ENCODE results near the gene RETREG1. TPM values are rescaled to one million over a fixed set of nuclear protein-coding genes. Genes with fewer than 3 reads are reported as not detected.

RETREG1 gene
- total and polyA plus RNA-seq, 2 of the 13 experiments (the other 11 are each of a cell fraction or from before 2014, with no cell fraction given): 0.07 TPM; not detected in 1

- TF ChIP-seq ZNF468 (CRISPR knock-in tag; IDR thresholded peaks at IDR 0.05) (no peak), FOXK1 (CRISPR knock-in tag; IDR thresholded peaks at IDR 0.05; ENCODE audit: borderline replicate concordance, low read depth) (peak; percentile 89), KDM5A (IDR thresholded peaks at IDR 0.05; ENCODE audit: borderline replicate concordance, low read length) (peak; percentile 90), ZNF777 (CRISPR knock-in tag; IDR thresholded peaks at IDR 0.05) (peak; percentile 80), ZNF383 (CRISPR knock-in tag; IDR thresholded peaks at IDR 0.05; ENCODE audit: borderline replicate concordance) (0 out of 2 replicates have a peak, but pooled peaks have one; percentile 69), ZNF382 (CRISPR knock-in tag; IDR thresholded peaks at IDR 0.05; ENCODE audit: borderline replicate concordance) (no peak), MIER2 (CRISPR knock-in tag; IDR thresholded peaks at IDR 0.05) (no peak), HNRNPK (IDR thresholded peaks at IDR 0.05; ENCODE audit: low read depth, low read length, poor library complexity, severe bottlenecking) (no peak), ZKSCAN1 (IDR thresholded peaks at IDR 0.05; ENCODE audit: low read length) (0 out of 2 replicates have a peak, but pooled peaks have one; percentile 39), ZNF350 (CRISPR knock-in tag; IDR thresholded peaks at IDR 0.05; ENCODE audit: borderline replicate concordance, low read depth) (peak; percentile 82; the same call in 1 of the 2 replicates), FOXO1 (CRISPR knock-in tag; IDR thresholded peaks at IDR 0.05) (no peak), CAMTA2 (CRISPR knock-in tag; IDR thresholded peaks at IDR 0.05; ENCODE audit: borderline replicate concordance) (no peak), E2F2 (CRISPR knock-in tag; IDR thresholded peaks at IDR 0.05; ENCODE audit: borderline replicate concordance) (peak; percentile 83; the same call in 1 of the 2 replicates), MED13 (CRISPR knock-in tag; IDR thresholded peaks at IDR 0.05) (peak; percentile 57; the same call in 1 of the 2 replicates), ZNF549 (CRISPR knock-in tag; IDR thresholded peaks at IDR 0.05) (no peak), ARNT2 (CRISPR knock-in tag; IDR thresholded peaks at IDR 0.05; ENCODE audit: low read depth) (peak; percentile 69), ZNF274 (CRISPR knock-in tag; IDR thresholded peaks at IDR 0.05) (no peak; the same call in none of the 2 replicates), ZNF264 (CRISPR knock-in tag; IDR thresholded peaks at IDR 0.05) (peak; percentile 54; the same call in 1 of the 2 replicates), NR1H2 (CRISPR knock-in tag; IDR thresholded peaks at IDR 0.05; ENCODE audit: borderline replicate concordance, low read depth) (0 out of 2 replicates have a peak, but pooled peaks have one; percentile 10), KIAA2018 (CRISPR knock-in tag; IDR thresholded peaks at IDR 0.05; ENCODE audit: borderline replicate concordance) (no peak)
These were observed 151.0 kb downstream of the RETREG1 start, which contains the start of gene ZNF622 (continued) for GRCh38 chr5:16465544-16466432.

All from HepG2 (cell line).